ENCODE results near the gene MAST4. TPM values are rescaled to one million over a fixed set of nuclear protein-coding genes. Genes with fewer than 3 reads are reported as not detected.

The MAST4 gene
- total RNA-seq, 2 donors from 2014 or later = 36.8 to 45.7 TPM

GRCh38 chr5:67011422-67011821, 415.2 kb downstream of the MAST4 start:
- H3K9me3 ChIP-seq = no peaks in the 10 kb centered on the region
- WGBS = 30% methylated on average over 5 of the region's 5 CpGs
- peak overlapping the region in 1 of 2 donors; percentile 12 for H3K27ac ChIP-seq
- TF ChIP-seq POLR2A (IDR thresholded peaks at IDR 0.05) (no peak), POLR2AphosphoS5 (IDR thresholded peaks at IDR 0.05) (no peak), CTCF (IDR thresholded peaks at IDR 0.05) (no peak)
- H3K4me3 ChIP-seq = no peak overlapping the region
- H3K36me3 ChIP-seq = no peaks in the 10 kb centered on the region
- peaks cover 3% of the 10 kb centered on the region for H3K4me1 ChIP-seq (replicated peaks)
- no peak for DNase-seq (ENCODE audit: low spot score)
- no peaks in the 10 kb centered on the region for H3K27me3 ChIP-seq (replicated peaks; ENCODE audit: insufficient read depth)
- intact Hi-C loops (cut with DNase I) = no loop called here

- TF ChIP-seq POLR2A (IDR thresholded peaks at IDR 0.05) (no peak), CTCF (IDR thresholded peaks at IDR 0.05) (no peak), POLR2AphosphoS5 (IDR thresholded peaks at IDR 0.05) (no peak)
- peaks cover 3% of the 10 kb centered on the region for H3K4me1 ChIP-seq (replicated peaks)
Observed at GRCh38 chr5:67012171-67012570, 416.0 kb downstream of the MAST4 start.

DNA sequence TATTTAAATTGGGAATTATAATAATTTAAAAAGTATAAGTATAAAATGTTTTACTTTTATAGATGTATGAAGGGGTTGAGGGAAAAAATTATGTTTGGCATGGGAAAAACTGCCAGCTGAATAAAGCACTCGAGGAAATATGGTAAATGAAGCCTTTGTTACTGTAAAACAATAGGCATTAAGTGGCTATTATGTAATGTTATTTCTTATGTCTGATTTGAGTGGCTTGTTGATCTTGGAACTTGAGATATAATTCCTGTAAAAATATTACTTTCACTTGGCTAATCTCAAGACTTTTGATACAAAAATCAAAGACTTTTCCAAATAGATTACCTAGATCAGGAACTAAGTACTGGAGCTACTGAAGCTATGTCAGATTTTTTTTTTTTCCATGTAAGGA, 417.5 kb downstream of the MAST4 start:
- H3K4me3 ChIP-seq = no peak overlapping the region
- intact Hi-C loops (cut with DNase I) = no loop called here
- H3K36me3 ChIP-seq = no peaks in the 10 kb centered on the region
- no peaks in the 10 kb centered on the region for H3K9me3 ChIP-seq
- peaks cover 3% of the 10 kb centered on the region for H3K4me1 ChIP-seq (replicated peaks)
- 30% methylated on average over 1 of the region's 1 CpG for WGBS
- no peaks in the 10 kb centered on the region for H3K27me3 ChIP-seq (replicated peaks; ENCODE audit: insufficient read depth)
- no peak overlapping the region for H3K27ac ChIP-seq
- TF ChIP-seq CTCF (IDR thresholded peaks at IDR 0.05) = no peak
- TF ChIP-seq POLR2AphosphoS5 (IDR thresholded peaks at IDR 0.05) = no peak
- no peak for TF ChIP-seq POLR2A (IDR thresholded peaks at IDR 0.05)
- no peak for DNase-seq (ENCODE audit: low spot score)

More at GRCh38 chr5:67012171-67012570, 416.0 kb downstream of the MAST4 start:
- WGBS = 89% methylated on average over 2 of the region's 2 CpGs
- no peak for DNase-seq (ENCODE audit: low spot score)
- Histone ChIP-seq H3K27me3 (replicated peaks; ENCODE audit: insufficient read depth) (no peaks in the 10 kb centered on the region), H3K9me3 (no peaks in the 10 kb centered on the region), H3K4me3 (no peak overlapping the region), H3K36me3 (no peaks in the 10 kb centered on the region), H3K27ac (peak overlapping the region in 1 of 2 donors; percentile 12)
- intact Hi-C loops (cut with DNase I) = no loop called here

DNA sequence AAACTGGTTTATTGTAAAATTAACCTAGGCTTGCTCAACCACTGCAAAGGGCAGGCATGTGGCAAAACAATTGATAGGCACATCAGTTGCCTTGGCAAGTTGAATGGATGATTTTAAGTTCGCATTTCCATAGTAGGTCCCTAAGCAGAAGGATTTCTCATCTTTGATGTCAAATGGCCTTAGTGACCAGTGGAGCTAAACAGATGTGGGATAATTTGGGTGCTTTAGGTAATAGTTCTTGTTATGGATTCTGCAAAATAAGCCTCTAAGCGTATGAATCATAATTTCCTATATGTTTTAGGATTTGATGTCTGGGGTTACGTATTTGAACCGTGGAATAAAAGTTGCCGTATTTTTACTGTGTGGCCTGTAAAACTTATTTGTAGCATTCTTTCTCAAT, 418.0 kb downstream of the MAST4 start:
- intact Hi-C loops (cut with DNase I) = no loop called here
- Histone ChIP-seq H3K4me1 (replicated peaks) (peaks cover 3% of the 10 kb centered on the region), H3K4me3 (no peak overlapping the region), H3K27ac (peak overlapping the region in 1 of 2 donors; percentile 60), H3K27me3 (replicated peaks; ENCODE audit: insufficient read depth) (no peaks in the 10 kb centered on the region), H3K9me3 (no peaks in the 10 kb centered on the region), H3K36me3 (no peaks in the 10 kb centered on the region)
- no peak for DNase-seq (ENCODE audit: low spot score)
- TF ChIP-seq POLR2AphosphoS5 (IDR thresholded peaks at IDR 0.05) (no peak), POLR2A (IDR thresholded peaks at IDR 0.05) (no peak), CTCF (IDR thresholded peaks at IDR 0.05) (no peak)
- 81% methylated on average over 5 of the region's 5 CpGs for WGBS

DNA sequence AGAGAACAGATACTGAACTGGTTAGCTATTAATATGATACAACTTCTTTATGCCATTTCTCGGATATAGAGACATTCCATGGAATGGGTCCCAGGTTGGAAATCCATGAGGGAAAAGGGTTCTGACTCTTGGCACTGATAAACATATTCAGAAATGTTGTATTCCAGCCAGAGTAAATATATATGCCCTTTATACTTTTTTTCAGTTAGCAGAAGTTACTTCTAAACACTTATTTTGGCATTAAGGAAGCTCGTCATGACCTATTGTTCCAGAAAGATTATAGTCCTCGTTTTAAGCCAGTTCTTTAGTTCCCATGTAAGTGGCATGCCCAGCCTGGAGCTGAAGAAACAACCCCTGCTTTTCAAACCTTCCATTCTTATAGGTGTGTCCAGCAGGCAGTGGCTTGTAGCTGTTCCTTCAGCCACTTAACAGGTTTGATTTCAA, 418.8 kb downstream of the MAST4 start:
- TF ChIP-seq CTCF (IDR thresholded peaks at IDR 0.05) (no peak), POLR2AphosphoS5 (IDR thresholded peaks at IDR 0.05) (no peak), POLR2A (IDR thresholded peaks at IDR 0.05) (no peak)
- 12% methylated on average over 3 of the region's 3 CpGs for WGBS
- H3K27ac ChIP-seq = peak overlapping the region; percentile 60 to 69
- no peaks in the 10 kb centered on the region for H3K27me3 ChIP-seq (replicated peaks; ENCODE audit: insufficient read depth)
- peaks cover 3% of the 10 kb centered on the region for H3K4me1 ChIP-seq (replicated peaks)
- intact Hi-C loops (cut with DNase I) = no loop called here
- peak; percentile 27 for DNase-seq (ENCODE audit: low spot score)
- peak overlapping the region; percentile 0 to 20 for H3K4me3 ChIP-seq
- no peaks in the 10 kb centered on the region for H3K9me3 ChIP-seq
- no peaks in the 10 kb centered on the region for H3K36me3 ChIP-seq
